GM19193 (cell line): ENCODE results near the gene TECTA.

ENCODE experiments used
- POLR2A ChIP-seq: IDR thresholded peaks from 4 replicates; pipeline ENCODE4 v1.6.1; 2011; ENCODE audit not compliant: insufficient read depth, insufficient read length; ENCODE audit errors: extremely low read depth

The TECTA gene

DNA sequence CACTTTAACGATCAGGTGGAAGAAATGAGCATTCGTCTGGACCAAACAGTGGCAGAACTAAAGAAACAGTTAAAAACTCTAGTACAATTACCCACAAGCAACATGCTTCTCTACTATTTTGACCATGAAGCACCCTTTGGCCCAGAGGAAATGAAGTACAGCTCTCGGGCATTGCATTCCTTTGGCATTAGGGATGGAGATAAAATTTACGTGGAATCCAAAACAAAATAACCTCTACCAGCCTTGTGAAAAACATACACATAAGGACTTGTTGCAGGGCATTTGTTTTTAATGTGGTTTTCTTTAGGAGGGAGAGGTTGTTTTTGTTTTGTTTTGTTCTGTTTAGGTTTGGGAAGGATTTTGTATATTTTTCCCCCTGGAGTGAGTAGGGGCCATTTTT lies 14.2 kb upstream of the TECTA start:
- no peak for TF ChIP-seq POLR2A

DNA sequence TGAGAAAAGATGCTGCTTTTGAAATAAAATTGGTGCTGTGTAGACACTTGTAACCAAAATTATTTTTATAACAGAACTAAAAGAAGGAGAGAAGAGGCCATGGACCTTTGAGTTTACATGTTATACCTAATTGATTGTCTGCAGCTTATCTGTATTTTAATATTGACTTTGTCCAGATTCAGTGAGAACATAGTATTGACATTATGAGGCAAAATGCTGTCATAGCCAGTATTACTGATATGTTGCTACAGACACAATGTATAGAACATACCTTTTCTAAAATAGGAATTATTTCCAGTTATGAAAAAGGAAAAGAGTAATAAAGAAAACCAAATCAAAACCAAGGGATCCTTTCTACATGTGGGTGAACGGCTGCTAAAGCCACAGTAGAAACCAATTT lies 11.5 kb upstream of the TECTA start:
- no peak for TF ChIP-seq POLR2A

DNA sequence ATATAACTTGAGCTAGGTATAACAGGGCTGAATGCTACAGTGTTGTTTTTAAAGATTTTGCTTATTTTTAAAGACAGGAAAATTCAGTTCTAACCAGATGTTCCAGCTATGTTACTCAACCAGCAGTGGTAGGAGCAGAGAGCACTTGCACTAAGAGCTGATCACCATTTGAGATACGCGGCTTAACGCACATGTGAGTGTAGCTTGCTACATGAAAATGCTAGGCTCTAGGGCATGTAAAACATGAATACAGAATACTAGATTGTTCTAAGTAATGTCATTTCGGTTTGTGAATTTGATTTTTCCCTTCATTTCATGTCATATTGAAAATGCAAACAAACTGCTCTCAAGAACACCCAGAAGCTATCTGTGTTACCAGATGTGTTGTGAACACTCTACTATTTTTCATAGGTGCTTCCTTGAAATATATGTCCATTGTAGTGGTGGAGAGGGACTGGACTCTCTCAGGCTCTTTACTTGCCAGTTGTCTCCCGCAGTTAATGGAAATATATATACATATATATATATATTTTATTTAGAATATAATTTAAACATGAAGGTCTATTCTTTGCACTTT lies 10.8 kb upstream of the TECTA start:
- no peak for TF ChIP-seq POLR2A

DNA sequence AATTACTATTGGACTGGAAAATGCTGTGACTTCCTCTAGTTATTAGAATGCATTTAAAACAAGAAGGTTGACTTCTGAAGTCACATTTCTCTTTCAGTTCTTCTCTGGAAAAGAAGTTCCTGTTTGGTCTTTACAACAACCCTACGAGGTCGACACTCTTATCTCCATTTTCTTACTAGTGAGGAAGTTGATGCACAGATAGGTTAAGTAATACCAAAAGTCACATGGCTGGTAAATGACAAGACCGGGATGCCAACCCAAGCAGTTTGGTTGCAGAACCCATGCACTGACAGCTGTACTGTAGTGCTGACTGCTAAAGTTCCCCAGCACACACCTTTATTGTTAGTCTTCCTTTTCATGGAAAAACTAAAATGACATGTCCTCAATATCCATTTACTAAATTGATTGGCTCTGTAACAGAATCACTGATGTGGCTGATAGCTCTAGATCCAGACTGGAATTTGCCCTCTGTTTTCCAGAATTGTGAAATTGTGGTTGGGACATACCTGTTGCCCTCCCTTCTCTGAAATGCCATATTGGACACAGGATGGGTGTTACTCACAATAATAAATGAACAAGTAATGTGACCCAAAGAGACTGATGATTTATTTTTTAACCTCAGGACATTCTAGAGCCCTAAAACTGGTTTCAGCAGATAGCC lies 9.4 kb upstream of the TECTA start:
- TF ChIP-seq POLR2A = no peak

DNA sequence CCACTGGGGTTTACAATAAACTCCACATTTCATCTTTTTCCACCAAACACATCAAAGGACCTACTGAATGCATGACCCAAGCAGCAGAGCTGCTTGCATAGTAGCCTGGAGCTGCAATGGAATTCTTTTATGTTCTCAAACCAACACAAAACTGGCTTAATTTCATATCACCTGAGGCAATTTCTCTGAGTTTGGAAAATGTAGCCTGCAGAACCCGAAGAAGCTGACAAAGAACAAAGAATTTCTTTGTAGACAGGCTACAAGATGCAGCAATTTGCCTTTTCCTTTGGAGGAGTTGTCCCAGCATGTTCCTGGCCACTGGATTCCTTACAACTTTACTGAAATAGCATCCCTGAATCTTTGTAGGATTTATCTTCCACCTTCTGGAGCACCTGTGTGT lies 5.5 kb upstream of the TECTA start:
- TF ChIP-seq POLR2A = no peak

DNA sequence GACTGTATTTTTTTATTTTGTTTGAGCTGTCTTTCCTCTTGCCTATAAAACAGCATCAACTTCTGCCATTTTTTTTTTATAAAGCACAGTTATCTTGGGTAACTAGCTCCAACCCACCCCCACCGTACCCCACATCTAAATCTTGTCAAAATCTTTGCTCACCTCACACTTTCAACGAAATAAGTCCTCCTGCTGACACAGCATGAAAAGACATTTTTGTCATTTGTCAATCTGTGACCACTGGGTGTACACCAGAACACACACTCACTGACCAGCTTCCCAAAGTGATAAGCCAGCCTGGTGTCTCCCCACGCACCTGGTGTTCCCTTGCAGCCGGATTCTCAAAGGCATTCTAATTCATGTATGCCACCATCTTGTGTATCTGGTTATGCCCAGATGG lies 1.7 kb upstream of the TECTA start:
- TF ChIP-seq POLR2A = no peak

DNA sequence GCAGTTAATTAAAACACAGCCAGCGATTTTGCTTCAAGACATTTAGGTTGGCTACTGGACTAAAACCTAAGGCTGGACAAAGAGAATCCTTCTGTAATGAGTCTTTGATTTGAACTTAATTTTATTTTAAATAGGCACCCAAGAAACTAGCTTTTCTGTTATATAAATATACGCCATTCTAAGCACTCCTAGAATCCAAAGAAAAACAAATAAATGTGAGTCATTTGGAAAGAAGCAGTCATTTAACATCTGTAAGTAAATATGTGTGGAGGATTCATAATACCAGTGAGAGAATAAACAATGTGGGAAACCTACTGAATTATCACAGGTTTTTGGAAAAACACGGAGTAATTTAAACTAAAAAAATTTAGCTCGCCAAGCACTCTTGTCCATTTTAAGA lies 1.2 kb upstream of the TECTA start:
- TF ChIP-seq POLR2A = no peak

DNA sequence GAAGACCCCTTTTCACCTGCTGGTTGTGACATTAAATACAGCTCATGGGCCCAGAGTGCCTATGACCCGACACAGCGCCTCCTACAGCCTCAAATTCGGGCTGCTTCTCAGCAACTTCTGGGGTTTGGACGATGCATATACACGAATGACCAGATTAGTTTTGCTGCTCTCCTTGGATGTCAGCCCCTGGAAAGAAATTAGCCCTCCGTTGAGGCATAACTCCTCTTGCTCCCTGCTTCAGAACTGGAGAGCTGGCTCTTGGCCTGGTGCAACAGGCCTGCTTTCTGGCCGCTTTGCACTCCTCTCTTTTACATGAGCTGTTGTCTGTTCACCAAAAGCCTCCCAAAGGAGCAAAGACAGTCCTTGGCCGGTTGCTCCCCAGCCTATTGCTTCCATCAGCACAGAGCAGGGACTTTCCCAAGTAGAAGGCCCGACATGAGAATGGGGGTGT lies 3.3 kb downstream of the TECTA start:
- no peak for TF ChIP-seq POLR2A

DNA sequence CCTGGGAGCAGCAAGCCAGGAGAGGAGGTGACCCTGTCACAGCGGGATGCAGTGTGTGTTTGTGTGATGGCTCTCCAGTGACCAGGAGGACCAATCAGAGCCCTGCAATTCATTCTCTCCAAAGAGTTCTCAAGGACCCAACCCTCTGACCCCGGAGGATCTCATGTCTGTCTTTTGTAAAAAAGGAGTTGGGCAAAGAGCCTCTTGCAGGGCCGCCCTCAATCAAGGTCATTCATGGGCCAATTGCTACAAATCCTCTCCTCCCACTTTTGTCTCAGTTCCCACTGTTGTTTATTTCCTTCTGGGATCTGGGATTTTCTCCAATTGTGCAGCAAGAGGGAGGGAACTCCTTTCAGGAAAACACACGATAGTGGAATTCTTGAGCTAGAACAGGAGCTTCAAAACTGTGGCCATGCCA lies 4.0 kb downstream of the TECTA start:
- TF ChIP-seq POLR2A = no peak

DNA sequence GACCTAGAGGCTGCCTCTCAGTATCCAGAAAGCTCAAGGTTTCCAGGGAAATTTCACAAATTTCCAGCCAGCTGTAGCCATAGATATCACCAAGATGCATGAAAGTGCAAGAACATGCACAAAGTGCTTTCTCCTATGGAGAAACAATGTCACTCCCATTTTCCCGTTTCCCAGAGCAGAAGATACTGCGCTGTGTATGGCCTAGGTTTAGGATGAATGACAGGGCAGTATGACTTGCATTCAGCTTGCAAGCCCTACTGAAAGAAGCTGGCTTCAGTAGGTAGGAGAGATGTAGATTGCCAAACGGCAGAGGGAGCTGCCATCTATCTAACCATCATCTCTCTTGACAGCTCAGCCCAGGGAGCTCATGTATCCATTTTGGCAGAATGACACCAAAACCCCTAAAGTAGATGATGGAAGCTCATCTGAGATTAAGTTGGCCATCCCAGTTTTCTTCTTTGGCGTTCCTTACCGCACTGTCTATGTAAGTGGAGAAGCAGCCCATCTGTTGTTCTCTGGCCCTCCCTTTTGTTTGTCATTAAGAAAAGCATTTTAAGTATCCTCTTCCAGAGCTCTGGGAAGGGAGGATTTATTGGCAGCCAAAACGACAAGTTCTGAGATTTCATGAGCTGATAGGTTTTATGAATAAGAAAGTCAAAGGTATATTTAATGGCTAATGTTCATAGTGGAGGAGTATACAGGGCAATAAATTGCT lies 4.6 kb downstream of the TECTA start:
- no peak for TF ChIP-seq POLR2A

DNA sequence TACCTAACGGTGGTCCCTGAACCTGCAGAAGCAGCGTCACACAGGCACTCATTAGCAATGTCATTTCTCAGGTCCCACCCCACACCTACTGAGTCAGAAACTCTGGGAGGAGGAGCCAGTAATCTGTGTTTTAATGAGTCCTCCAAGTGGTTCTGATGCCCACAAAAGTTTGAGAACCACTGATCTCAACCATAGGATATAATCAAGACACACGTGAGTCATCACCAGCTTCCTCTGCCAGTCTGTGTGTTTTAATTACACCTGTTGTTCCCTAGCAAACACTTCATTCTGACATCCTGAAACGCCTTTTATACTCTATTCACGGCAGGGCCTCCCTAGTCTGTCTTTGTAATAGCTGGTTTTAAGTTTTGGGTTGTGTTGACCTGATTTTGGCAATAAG lies 5.8 kb downstream of the TECTA start:
- no peak for TF ChIP-seq POLR2A

DNA sequence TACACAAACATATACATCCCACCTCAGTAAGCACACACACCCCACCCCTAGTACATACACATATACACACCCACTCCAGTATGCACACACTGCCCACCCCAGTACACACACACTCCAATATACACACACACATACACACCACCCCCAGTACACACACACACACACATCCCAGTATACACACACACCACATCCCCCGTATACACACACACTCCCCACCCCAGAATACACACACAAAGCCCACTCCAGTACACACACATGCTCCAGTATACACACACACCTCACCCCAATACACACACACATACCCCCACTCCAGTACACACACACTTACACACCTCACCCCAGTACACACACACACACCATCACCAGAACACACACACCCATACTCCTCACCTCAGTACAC lies 7.4 kb downstream of the TECTA start:
- no peak for TF ChIP-seq POLR2A

DNA sequence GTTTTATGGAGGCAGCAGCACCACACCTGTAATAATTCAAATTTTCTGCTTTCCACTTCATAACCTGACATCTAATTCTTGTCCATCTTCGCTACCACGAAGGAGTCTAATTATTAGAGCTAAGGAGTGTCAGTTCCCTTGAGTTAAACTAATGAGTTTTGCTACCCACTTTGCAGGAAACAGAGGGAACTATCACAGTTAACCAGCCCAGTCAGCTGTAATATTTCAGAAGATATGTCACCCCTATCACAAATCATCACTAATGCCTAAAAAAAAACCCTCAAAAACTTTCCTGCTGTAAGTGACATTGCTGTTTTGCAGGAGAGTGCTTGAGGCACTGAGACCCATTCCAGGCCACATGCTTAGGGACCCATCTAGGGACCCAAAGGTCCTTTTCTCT lies 8.4 kb downstream of the TECTA start:
- no peak for TF ChIP-seq POLR2A

DNA sequence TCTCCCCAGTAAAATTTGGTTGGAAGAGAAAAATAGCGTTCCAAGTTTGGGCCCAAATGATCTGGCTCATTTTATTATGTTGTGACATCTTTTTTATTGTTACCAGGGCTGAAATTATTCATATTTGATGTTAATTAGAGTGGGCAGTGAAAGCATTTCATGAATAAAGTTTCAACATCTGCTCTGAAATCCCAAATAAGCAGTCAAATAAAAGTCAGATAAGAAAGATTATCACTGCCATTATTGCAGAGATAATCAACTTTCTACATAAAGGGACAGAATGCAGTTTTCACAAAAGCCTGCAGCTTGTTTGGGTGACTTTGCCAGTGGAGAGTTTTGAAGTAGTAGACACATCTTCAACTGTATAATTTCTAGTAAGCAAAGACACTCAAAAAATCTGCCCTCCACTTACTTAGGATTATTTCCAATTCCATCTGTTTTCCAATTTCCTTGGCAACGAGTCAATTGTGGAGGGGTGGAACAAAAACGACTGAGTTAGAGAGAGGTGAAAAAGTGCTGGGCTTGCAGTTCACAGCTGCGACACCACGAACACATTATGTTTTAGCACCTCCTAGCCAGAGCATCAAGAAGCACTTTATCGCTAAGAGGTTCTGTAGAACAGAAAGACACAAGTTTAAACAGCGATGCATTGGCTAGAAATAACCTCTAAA lies 9.0 kb downstream of the TECTA start:
- TF ChIP-seq POLR2A = no peak

DNA sequence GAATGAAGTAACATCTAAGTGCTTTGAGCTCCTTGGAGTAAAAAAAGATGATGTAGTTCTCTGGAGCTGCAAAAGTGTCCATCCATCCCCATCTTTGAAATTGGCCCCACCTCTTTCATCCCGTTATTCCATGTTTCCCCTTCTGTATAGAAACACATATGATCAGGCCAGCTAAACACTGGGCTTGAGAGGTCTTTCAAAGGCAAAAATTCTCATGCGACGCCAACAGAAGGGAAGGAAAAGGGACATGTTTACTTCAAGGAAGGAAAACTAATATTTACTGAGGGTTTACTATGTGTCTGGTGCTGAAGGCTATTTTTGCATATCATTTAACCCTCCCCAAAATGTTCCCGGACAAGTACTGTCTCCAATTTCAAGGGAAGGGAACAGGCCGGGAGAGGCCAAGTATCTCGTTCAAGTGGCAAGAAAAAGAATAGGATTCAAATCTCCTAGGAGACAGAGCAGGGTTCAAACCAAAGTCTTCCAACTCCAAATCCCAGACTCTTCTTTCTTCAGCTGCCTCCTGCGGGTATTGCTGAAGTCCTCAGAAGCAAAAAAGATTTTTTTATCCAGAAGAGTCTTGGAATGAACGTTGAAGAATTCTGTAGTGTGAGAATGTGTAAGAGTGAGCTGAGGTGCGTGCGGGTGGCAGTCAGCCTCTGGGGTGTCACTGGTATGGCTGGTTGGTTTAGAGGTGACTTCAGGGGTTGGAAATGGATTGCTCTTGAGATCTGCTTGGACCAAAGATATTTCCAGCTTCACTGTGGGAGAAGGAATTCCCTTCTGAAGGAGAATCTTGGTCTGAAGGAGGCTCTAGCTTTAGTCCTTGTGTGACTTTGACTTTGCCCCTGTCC lies 10.1 kb downstream of the TECTA start:
- no peak for TF ChIP-seq POLR2A
